Stomach (tissue), 9 donors: Measurements from ENCODE around the gene TBL2. TPM values are rescaled to one million over a fixed set of nuclear protein-coding genes. Genes with fewer than 3 reads are reported as not detected.
"Not testable (repeated sequence)": the region's sequence is repeated elsewhere in the genome, so short reads cannot be mapped to it uniquely, and the experiment has no call there.

Experiments used
- DNase-seq, 2 donors: peaks; one replicate each; pipeline versions ENCODE4 v3.0.0 to v3.0.0-alpha.2; 2013 to 2019
- H3K27ac ChIP-seq, 5 donors: fragments of 200-600 bp in 4 of 5; sonication (generic) in 4 of 5; one replicate each; pipeline ENCODE4 v1.5.1; 2013 to 2019; ENCODE audit warnings: mild to moderate bottlenecking in 1 of 5, moderate library complexity in 1 of 5
- H3K27me3 ChIP-seq, 3 donors: fragments of 200-600 bp; sonication (generic); one replicate each; pipeline ENCODE4 v1.5.1; 2017 to 2019; ENCODE audit warnings: mixed run types in 1 of 3
- H3K36me3 ChIP-seq, 4 donors: fragments of 200-600 bp; sonication (generic); 1 replicate in 3 of 4; 2 replicates in 1 of 4; pipeline ENCODE4 v1.5.1; 2016 to 2019
- H3K4me1 ChIP-seq, 4 donors: fragments of 200-600 bp; sonication (generic); one replicate each; pipeline ENCODE4 v1.5.1; 2016 to 2019
- H3K4me3 ChIP-seq, 4 donors: fragments of 200-600 bp; sonication (generic) in 3 of 4; one replicate each; pipeline ENCODE4 v1.5.1; 2016 to 2019; ENCODE audit warnings: mild to moderate bottlenecking in 1 of 4
- H3K9me3 ChIP-seq, 4 donors: fragments of 200-600 bp; sonication (generic); one replicate each; pipeline ENCODE4 v1.5.1; 2016 to 2019
- CTCF ChIP-seq, 7 experiments: fragments of 450-650 bp in 4 of 7; fragments of 200-600 bp in 3 of 7; sonication (generic) in 3 of 7; IDR thresholded peaks; one replicate each; pipeline ENCODE4 v1.5.1; 2016 to 2019; ENCODE audit warnings: antibody characterized with exemption in 7 of 7, control low read depth in 2 of 7, mild to moderate bottlenecking in 1 of 7
- EP300 ChIP-seq: sonication (generic); formaldehyde crosslinking; IDR thresholded peaks from one replicate; pipeline ENCODE4 v1.6.1; 2017; ENCODE audit warnings: antibody characterized with exemption
- POLR2A ChIP-seq, 4 donors: fragments of 450-650 bp; IDR thresholded peaks; one replicate each; pipeline ENCODE4 v1.6.1; 2016; ENCODE audit warnings: antibody characterized with exemption in 4 of 4, control low read depth in 2 of 4, mild to moderate bottlenecking in 1 of 4, moderate library complexity in 1 of 4
- POLR2AphosphoS5 ChIP-seq, 3 donors: sonication (generic); formaldehyde crosslinking; IDR thresholded peaks; one replicate each; pipeline ENCODE4 v1.6.1; 2016; ENCODE audit warnings: antibody characterized with exemption in 3 of 3
- WGBS, 5 donors: extraction: QIAGEN DNeasy Blood & Tissue Kit in 3 of 5; methylation state at CpG; one replicate each; pipeline versions ENCODE4 v1.1.5 to v1.1.7; 2013 to 2018; 5-methylcytosine and 5-hydroxymethylcytosine counted together
- intact Hi-C: fragments of 100-400 bp; cut with DNase I; formaldehyde crosslinking; loops from one replicate; pipeline ENCODE4 v1.15.1; 2023; ENCODE audit warnings: low total_unique reads
- polyA plus RNA-seq, 3 donors: library from polyadenylated mRNA; stranded (reverse); fragments of 200-250 nt; gene quantifications; one replicate each; pipeline ENCODE4 v1.2.3, GENCODE V29; 2013
- total RNA-seq, 5 donors: library from RNA; depleted of rRNA; stranded (reverse); fragments of >200 nt; gene quantifications; one replicate each; pipeline versions ENCODE4 v1.1.0 to v1.2.3, GENCODE V29; 2014 to 2016
- donor health status: healthy with polysubstance abuse.
- donor health status: Bipolar disorder and iron deficiency.
- donor health status: healthy.

The TBL2 gene
- total and polyA plus RNA-seq, 8 donors, result 1.2 to 176 (median 21.7) TPM

GRCh38 chr7:73621168-73622063, 43.0 kb upstream of the TBL2 start:
- Histone ChIP-seq H3K27me3 (peaks cover 11 to 59% (median 53%) of the 10 kb centered on the region in 3 donors), H3K4me3 (no peak overlapping the region), H3K27ac (no peak overlapping the region), H3K9me3 (no peaks in the 10 kb centered on the region), H3K36me3 (no peaks in the 10 kb centered on the region), H3K4me1 (peaks cover 17 to 25% (median 23%) of the 10 kb centered on the region in 4 donors)
- intact Hi-C loops, result no loop called here
- no peak for DNase-seq
- WGBS, 5 donors, result 63 to 70% (median 65%) methylated on average over 7 of the region's 7 CpGs
- TF ChIP-seq POLR2A (IDR thresholded peaks at IDR 0.05) (no peak), CTCF (IDR thresholded peaks at IDR 0.05) (no peak), EP300 (no peak), POLR2AphosphoS5 (IDR thresholded peaks at IDR 0.05) (no peak)

GRCh38 chr7:73619394-73619793, 41.0 kb upstream of the TBL2 start:
- H3K27me3 ChIP-seq, result peaks cover 6 to 49% (median 34%) of the 10 kb centered on the region in 3 donors
- intact Hi-C loops, result not testable (repeated sequence)
- 84 to 92% (median 90%) methylated on average over 11 of the region's 11 CpGs for WGBS, 5 donors

GRCh38 chr7:73618538-73618937, 40.2 kb upstream of the TBL2 start:
- no peak overlapping the region for H3K4me3 ChIP-seq
- peaks cover 0 to 49% (median 33%) of the 10 kb centered on the region in 3 donors for H3K27me3 ChIP-seq
- DNase-seq, result peak in 1 of 2 donors; percentile 46
- TF ChIP-seq EP300 (no peak), POLR2A (IDR thresholded peaks at IDR 0.05) (no peak), POLR2AphosphoS5 (IDR thresholded peaks at IDR 0.05) (no peak), CTCF (IDR thresholded peaks at IDR 0.05) (no peak)
- WGBS, 5 donors, result 64 to 81% (median 71%) methylated on average over 4 of the region's 4 CpGs
- H3K4me1 ChIP-seq, result peaks cover 8 to 23% (median 14%) of the 10 kb centered on the region in 4 donors
- no peaks in the 10 kb centered on the region for H3K9me3 ChIP-seq
- intact Hi-C loops, result no loop called here
- no peak overlapping the region for H3K27ac ChIP-seq
- no peaks in the 10 kb centered on the region for H3K36me3 ChIP-seq

More at GRCh38 chr7:73619394-73619793, 41.0 kb upstream of the TBL2 start:
- not testable (repeated sequence) for H3K27ac ChIP-seq, H3K4me3 ChIP-seq, H3K9me3 ChIP-seq, DNase-seq, H3K36me3 ChIP-seq
- H3K4me1 ChIP-seq, result peaks cover 16 to 23% (median 19%) of the 10 kb centered on the region in 4 donors

GRCh38 chr7:73617520-73617919, 39.1 kb upstream of the TBL2 start:
- H3K27ac ChIP-seq, H3K9me3 ChIP-seq, DNase-seq, intact Hi-C loops, H3K4me3 ChIP-seq, H3K36me3 ChIP-seq: not testable (repeated sequence)
- peaks cover 0 to 22% (median 9%) of the 10 kb centered on the region in 4 donors for H3K4me1 ChIP-seq
- 91 to 98% (median 94%) methylated on average over 9 of the region's 9 CpGs for WGBS, 5 donors
- H3K27me3 ChIP-seq, result peaks cover 0 to 49% (median 30%) of the 10 kb centered on the region in 3 donors

GRCh38 chr7:73615886-73616285, 37.5 kb upstream of the TBL2 start:
- H3K4me1 ChIP-seq, result peaks cover 0 to 19% (median 8%) of the 10 kb centered on the region in 4 donors
- H3K4me3 ChIP-seq, result no peak overlapping the region
- peaks cover 0 to 46% (median 16%) of the 10 kb centered on the region in 3 donors for H3K27me3 ChIP-seq
- TF ChIP-seq EP300 (no peak), POLR2AphosphoS5 (IDR thresholded peaks at IDR 0.05) (no peak), POLR2A (IDR thresholded peaks at IDR 0.05) (no peak), CTCF (IDR thresholded peaks at IDR 0.05) (no peak)
- H3K36me3 ChIP-seq, result no peaks in the 10 kb centered on the region
- no peaks in the 10 kb centered on the region for H3K9me3 ChIP-seq
- no peak for DNase-seq
- WGBS, 5 donors, result 54 to 81% (median 75%) methylated on average over 3 to 4 of the region's 4 CpGs
- intact Hi-C loops, result no loop called here
- H3K27ac ChIP-seq, result no peak overlapping the region

- H3K9me3 ChIP-seq, H3K4me3 ChIP-seq, intact Hi-C loops, DNase-seq, H3K27ac ChIP-seq, H3K36me3 ChIP-seq: not testable (repeated sequence)
- H3K27me3 ChIP-seq, result peaks cover 0 to 46% (median 16%) of the 10 kb centered on the region in 3 donors
- 72 to 81% (median 78%) methylated on average over 10 of the region's 10 CpGs for WGBS, 5 donors
- peaks cover 0 to 19% (median 8%) of the 10 kb centered on the region in 4 donors for H3K4me1 ChIP-seq
These were observed 36.6 kb upstream of the TBL2 start for GRCh38 chr7:73614937-73615336.
